Tibial nerve (tissue), 4 donors: ENCODE data around the gene GDPD3. TPM values are rescaled to one million over a fixed set of nuclear protein-coding genes. Genes with fewer than 3 reads are reported as not detected.

Experiments
- DNase-seq, 2 donors: peaks; one replicate each; pipeline ENCODE4 v3.0.0-alpha.2; 2019; ENCODE audit warnings: low spot score in 2 of 2
- H3K27ac ChIP-seq, 4 donors: fragments of 200-600 bp; sonication (generic) in 3 of 4; one replicate each; pipeline ENCODE4 v1.5.1; 2017 to 2019; ENCODE audit warnings: mild to moderate bottlenecking in 1 of 4
- H3K27me3 ChIP-seq, 2 donors: fragments of 200-600 bp; sonication (generic) in 1 of 2; one replicate each; pipeline versions ENCODE4 v1.5.1 to v1.6.0; 2017 to 2019
- H3K36me3 ChIP-seq, 3 donors: fragments of 200-600 bp; sonication (generic); one replicate each; pipeline ENCODE4 v1.5.1; 2018 to 2019
- H3K4me1 ChIP-seq, 4 donors: fragments of 200-600 bp; sonication (generic) in 3 of 4; one replicate each; pipeline ENCODE4 v1.5.1; 2017 to 2019
- H3K4me3 ChIP-seq, 4 donors: fragments of 200-600 bp; sonication (generic) in 3 of 4; one replicate each; pipeline ENCODE4 v1.5.1; 2017 to 2019; ENCODE audit warnings: mild to moderate bottlenecking in 1 of 4, moderate library complexity in 1 of 4
- H3K9me3 ChIP-seq, 4 donors: fragments of 200-600 bp; sonication (generic) in 3 of 4; one replicate each; pipeline ENCODE4 v1.5.1; 2017 to 2019
- EP300 ChIP-seq, 2 donors: sonication (generic); formaldehyde crosslinking; IDR thresholded peaks; one replicate each; pipeline ENCODE4 v1.6.1; 2017; ENCODE audit warnings: antibody characterized with exemption in 2 of 2, mild to moderate bottlenecking in 1 of 2
- POLR2A ChIP-seq, 2 donors: fragments of 450-650 bp; IDR thresholded peaks; one replicate each; pipeline ENCODE4 v1.6.1; 2017; ENCODE audit warnings: antibody characterized with exemption in 2 of 2, mild to moderate bottlenecking in 2 of 2, moderate library complexity in 2 of 2
- WGBS, 2 donors: methylation state at CpG; one replicate each; pipeline ENCODE4 v1.1.5; 2018; 5-methylcytosine and 5-hydroxymethylcytosine counted together
- total RNA-seq, 4 donors: library from RNA; depleted of rRNA; stranded (reverse); fragments of >200 nt; gene quantifications; one replicate each; pipeline ENCODE4 v1.1.0, GENCODE V29; 2016
- TF ChIP-seq, protein P1 (sequence below), 5 experiments: fragments of 200-600 bp in 3 of 5; fragments of 450-650 bp in 2 of 5; sonication (generic) in 3 of 5; IDR thresholded peaks; one replicate each; pipeline ENCODE4 v1.5.1; 2016 to 2019; ENCODE audit warnings: antibody characterized with exemption in 5 of 5, mild to moderate bottlenecking in 3 of 5, moderate library complexity in 2 of 5

The GDPD3 gene, protein sequence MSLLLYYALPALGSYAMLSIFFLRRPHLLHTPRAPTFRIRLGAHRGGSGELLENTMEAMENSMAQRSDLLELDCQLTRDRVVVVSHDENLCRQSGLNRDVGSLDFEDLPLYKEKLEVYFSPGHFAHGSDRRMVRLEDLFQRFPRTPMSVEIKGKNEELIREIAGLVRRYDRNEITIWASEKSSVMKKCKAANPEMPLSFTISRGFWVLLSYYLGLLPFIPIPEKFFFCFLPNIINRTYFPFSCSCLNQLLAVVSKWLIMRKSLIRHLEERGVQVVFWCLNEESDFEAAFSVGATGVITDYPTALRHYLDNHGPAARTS
- 1 to 10 TPM; 2.8 to 5.2 (median 4.6) TPM for total RNA-seq

GRCh38 chr16:30113031-30113710 is at the start of gene GDPD3:
Gene GDPD3 (minus strand): TSS chr16:30113537. CDS start chr16:30113478, 59 bp downstream.
- no peaks in the 10 kb centered on the region for H3K27me3 ChIP-seq
- peak within 1 kb of the TSS in 2 of 4 donors; percentile 29 to 48 for H3K27ac ChIP-seq
- peaks cover 0 to 16% (median 4%) of the 10 kb centered on the region in 4 donors for H3K4me1 ChIP-seq
- no peaks in the 10 kb centered on the region for H3K9me3 ChIP-seq
- H3K36me3 ChIP-seq, result peaks cover 0 to 99% (median 30%) of the 10 kb centered on the region in 3 donors
- TF ChIP-seq EP300 (IDR thresholded peaks at IDR 0.05) (no peak), POLR2A (IDR thresholded peaks at IDR 0.05) (no peak)
- TF ChIP-seq, protein P1, sequence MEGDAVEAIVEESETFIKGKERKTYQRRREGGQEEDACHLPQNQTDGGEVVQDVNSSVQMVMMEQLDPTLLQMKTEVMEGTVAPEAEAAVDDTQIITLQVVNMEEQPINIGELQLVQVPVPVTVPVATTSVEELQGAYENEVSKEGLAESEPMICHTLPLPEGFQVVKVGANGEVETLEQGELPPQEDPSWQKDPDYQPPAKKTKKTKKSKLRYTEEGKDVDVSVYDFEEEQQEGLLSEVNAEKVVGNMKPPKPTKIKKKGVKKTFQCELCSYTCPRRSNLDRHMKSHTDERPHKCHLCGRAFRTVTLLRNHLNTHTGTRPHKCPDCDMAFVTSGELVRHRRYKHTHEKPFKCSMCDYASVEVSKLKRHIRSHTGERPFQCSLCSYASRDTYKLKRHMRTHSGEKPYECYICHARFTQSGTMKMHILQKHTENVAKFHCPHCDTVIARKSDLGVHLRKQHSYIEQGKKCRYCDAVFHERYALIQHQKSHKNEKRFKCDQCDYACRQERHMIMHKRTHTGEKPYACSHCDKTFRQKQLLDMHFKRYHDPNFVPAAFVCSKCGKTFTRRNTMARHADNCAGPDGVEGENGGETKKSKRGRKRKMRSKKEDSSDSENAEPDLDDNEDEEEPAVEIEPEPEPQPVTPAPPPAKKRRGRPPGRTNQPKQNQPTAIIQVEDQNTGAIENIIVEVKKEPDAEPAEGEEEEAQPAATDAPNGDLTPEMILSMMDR (IDR thresholded peaks at IDR 0.05), result peak in 1 of 5 experiments; percentile 4
- H3K4me3 ChIP-seq, result no peak within 1 kb of the TSS
- DNase-seq, result no peak
- 71 to 72% methylated on average over 20 of the region's 20 CpGs for WGBS, 2 donors

DNA sequence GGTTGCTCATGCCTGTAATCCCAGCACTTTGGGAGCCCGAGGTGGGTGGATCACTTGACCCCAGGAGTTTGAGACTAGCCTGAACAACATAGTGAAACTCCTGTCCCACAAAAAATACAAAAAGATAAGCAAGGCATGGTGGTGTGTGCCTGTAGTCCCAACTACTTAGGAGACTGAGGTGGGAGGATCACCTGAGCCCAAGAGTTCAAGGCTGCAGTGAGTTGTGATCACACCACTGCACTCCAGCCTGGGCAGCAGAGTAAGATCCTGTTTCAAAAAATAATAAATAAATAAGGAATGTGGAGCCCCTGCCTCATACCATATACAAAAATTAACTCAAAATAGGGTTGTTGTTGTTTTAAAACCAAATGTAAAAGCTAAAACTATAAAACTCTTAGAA is 43.9 kb upstream of the GDPD3 start:
- TF ChIP-seq, protein P1 (IDR thresholded peaks at IDR 0.05), result no peak
- TF ChIP-seq POLR2A (IDR thresholded peaks at IDR 0.05) (no peak), EP300 (IDR thresholded peaks at IDR 0.05) (no peak)
- Histone ChIP-seq H3K4me1 (no peaks in the 10 kb centered on the region), H3K27me3 (no peaks in the 10 kb centered on the region), H3K27ac (no peak overlapping the region), H3K36me3 (no peaks in the 10 kb centered on the region), H3K9me3 (no peaks in the 10 kb centered on the region), H3K4me3 (no peak overlapping the region)
- 64 to 74% methylated on average over 1 of the region's 1 CpG for WGBS, 2 donors
- no peak for DNase-seq

- no peak overlapping the region for H3K27ac ChIP-seq
- H3K4me3 ChIP-seq, result no peak overlapping the region
- DNase-seq, result no peak
- no peaks in the 10 kb centered on the region for H3K9me3 ChIP-seq
- TF ChIP-seq EP300 (IDR thresholded peaks at IDR 0.05) (no peak), POLR2A (IDR thresholded peaks at IDR 0.05) (no peak)
- TF ChIP-seq, protein P1 (IDR thresholded peaks at IDR 0.05), result no peak
- no peaks in the 10 kb centered on the region for H3K4me1 ChIP-seq
- 95 to 97% methylated on average over 5 of the region's 5 CpGs for WGBS, 2 donors
- no peaks in the 10 kb centered on the region for H3K27me3 ChIP-seq
- no peaks in the 10 kb centered on the region for H3K36me3 ChIP-seq
Measured at GRCh38 chr16:30155188-30155587, 41.9 kb upstream of the GDPD3 start.

DNA sequence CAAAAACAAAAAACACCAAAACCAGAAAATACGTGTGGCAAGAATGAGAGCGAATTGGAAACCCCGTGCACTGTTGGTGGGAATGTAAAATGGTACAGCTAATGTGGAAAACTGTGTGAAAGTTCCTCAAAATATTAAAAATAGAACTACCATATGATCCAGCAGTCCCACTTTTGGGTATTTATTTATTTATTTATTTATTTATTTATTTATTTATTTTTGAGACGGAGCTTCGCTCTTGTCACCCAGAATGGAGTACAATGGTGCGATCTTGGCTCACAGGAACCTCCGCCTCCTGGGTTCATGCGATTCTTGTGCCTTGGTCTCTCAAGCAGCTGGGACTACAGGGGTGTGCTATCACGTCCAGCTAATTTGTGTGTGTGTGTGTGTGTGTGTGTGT is 39.2 kb upstream of the GDPD3 start:
- no peak overlapping the region for H3K27ac ChIP-seq
- H3K36me3 ChIP-seq, result no peaks in the 10 kb centered on the region
- H3K4me3 ChIP-seq, result no peak overlapping the region
- H3K4me1 ChIP-seq, result no peaks in the 10 kb centered on the region
- no peak for DNase-seq
- no peak for TF ChIP-seq EP300 (IDR thresholded peaks at IDR 0.05)
- TF ChIP-seq POLR2A (IDR thresholded peaks at IDR 0.05), result no peak
- TF ChIP-seq, protein P1 (IDR thresholded peaks at IDR 0.05), result no peak
- peaks cover 0 to 14% (median 2%) of the 10 kb centered on the region in 4 donors for H3K9me3 ChIP-seq
- WGBS, 2 donors, result 95% methylated on average over 9 of the region's 9 CpGs
- H3K27me3 ChIP-seq, result no peaks in the 10 kb centered on the region

- no peaks in the 10 kb centered on the region for H3K36me3 ChIP-seq
- no peaks in the 10 kb centered on the region for H3K27me3 ChIP-seq
- TF ChIP-seq POLR2A (IDR thresholded peaks at IDR 0.05) (no peak), EP300 (IDR thresholded peaks at IDR 0.05) (no peak)
- TF ChIP-seq, protein P1 (IDR thresholded peaks at IDR 0.05), result no peak
- DNase-seq, result no peak
- peaks cover 0 to 14% (median 2%) of the 10 kb centered on the region in 4 donors for H3K9me3 ChIP-seq
- WGBS, 2 donors, result 90 to 92% methylated on average over 7 of the region's 7 CpGs
- no peaks in the 10 kb centered on the region for H3K4me1 ChIP-seq
- H3K27ac ChIP-seq, result no peak overlapping the region
- no peak overlapping the region for H3K4me3 ChIP-seq
Measured at GRCh38 chr16:30151091-30151490, 37.8 kb upstream of the GDPD3 start.
